Measurements from ENCODE around the gene TIAM2.
"Not testable (repeated sequence)": the region's sequence is repeated elsewhere in the genome, so short reads cannot be mapped to it uniquely, and the experiment has no call there.

The TIAM2 gene

GRCh38 chr6:155228546-155229166 lies 233.5 kb downstream of the TIAM2 start:
- peak; percentile 74 for DNase-seq (ENCODE audit: low read depth)
- no peak overlapping the region for H3K4me3 ChIP-seq (ENCODE audit: low read length)
- TF ChIP-seq CTCF (conservative IDR thresholded peaks at IDR 0.05; ENCODE audit: low read length) = no peak

DNA sequence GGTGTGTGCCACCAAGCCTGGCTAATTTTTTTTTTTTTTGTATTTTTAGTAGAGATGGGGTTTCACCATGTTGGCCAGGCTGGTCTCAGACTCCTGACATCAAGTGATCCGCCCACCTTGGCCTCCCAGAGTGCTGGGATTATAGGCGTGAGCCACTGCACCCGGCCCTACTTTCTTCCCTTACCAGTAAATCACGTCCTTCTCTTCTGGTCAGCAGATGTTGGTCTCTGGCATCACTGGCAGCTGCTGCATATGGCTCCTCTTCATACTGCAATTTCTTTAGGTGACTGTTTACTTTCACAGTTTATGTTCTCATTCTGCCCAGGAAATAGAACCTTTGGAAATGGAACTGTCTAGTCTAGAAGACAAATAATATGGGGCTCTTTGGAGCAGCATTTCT lies 235.9 kb downstream of the TIAM2 start:
- DNase-seq (ENCODE audit: low read depth) = peak; percentile 50
- not testable (repeated sequence) for H3K4me3 ChIP-seq (ENCODE audit: low read length)

- H3K4me3 ChIP-seq (ENCODE audit: low read length) = no peak overlapping the region
- no peak for DNase-seq (ENCODE audit: low read depth)
- TF ChIP-seq CTCF (conservative IDR thresholded peaks at IDR 0.05; ENCODE audit: low read length) = no peak
These were observed 237.7 kb downstream of the TIAM2 start for GRCh38 chr6:155232848-155233247.

DNA sequence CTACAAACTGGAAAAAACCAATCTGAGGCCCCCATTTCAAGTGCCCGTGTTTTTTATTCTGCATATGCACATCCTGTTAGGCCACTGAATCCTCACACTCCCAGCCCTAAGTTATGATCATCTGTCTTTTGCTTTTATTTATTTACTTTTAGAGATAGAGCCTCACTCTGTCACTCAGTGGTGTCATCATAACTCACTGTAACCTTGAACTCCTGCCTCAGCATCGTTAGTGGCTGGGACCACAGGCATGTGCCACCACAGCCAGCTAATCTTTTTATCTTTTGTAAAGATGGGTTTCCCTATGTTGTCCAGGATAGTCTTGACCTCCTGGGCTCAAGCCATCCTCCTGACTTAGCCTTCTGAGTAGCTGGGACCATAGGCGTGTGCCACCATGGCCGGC lies 239.1 kb downstream of the TIAM2 start:
- no peak for DNase-seq (ENCODE audit: low read depth)
- no peak for TF ChIP-seq CTCF (conservative IDR thresholded peaks at IDR 0.05; ENCODE audit: low read length)
- H3K4me3 ChIP-seq (ENCODE audit: low read length) = no peak overlapping the region

GRCh38 chr6:155234687-155235086 lies 239.6 kb downstream of the TIAM2 start:
- no peak overlapping the region for H3K4me3 ChIP-seq (ENCODE audit: low read length)
- no peak for DNase-seq (ENCODE audit: low read depth)
- no peak for TF ChIP-seq CTCF (conservative IDR thresholded peaks at IDR 0.05; ENCODE audit: low read length)

DNA sequence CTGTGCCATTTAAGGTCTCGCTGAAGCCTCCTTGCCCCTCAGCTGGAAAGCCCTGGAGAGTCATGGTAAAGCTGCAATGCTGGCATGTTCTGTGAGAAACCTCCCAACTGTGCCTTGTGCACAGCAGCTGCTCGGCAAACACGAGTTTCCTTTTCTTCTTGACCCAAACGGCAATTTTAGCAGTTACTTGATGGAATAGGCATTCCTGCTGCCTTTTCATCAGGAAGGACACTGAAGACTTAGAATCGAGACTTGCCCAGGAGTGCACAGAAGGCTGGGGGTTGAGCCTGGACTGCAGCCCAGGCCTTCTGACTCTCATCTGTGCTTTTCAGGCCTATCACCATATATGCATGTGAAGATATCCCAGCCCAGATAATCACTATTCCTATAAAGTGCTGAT lies 240.0 kb downstream of the TIAM2 start:
- peak; percentile 12 for DNase-seq (ENCODE audit: low read depth)
- no peak overlapping the region for H3K4me3 ChIP-seq (ENCODE audit: low read length)
- no peak for TF ChIP-seq CTCF (conservative IDR thresholded peaks at IDR 0.05; ENCODE audit: low read length)

DNA sequence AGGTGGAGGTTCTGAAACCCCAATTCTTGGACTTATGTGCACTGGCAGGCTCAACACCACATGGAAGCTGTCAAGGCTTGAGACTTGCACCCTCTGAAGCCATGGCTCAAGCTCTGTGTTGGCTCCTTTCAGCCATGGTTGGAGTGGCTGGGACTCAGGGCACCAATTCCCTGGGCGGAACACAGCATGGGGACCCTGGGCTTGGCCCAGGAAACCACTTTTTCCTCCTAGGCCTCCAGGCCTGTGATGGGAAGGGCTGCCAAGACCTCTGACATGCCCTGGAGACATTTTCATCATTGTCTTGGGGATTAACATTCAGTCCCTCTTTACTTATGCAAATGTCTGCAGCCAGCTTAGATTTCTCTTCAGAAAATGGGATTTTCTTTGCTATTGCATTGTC lies 242.5 kb downstream of the TIAM2 start:
- no peak for DNase-seq (ENCODE audit: low read depth)
- TF ChIP-seq CTCF (conservative IDR thresholded peaks at IDR 0.05; ENCODE audit: low read length) = no peak

More for the DNA sequence above, 242.5 kb downstream of the TIAM2 start:
- no peak overlapping the region for H3K4me3 ChIP-seq (ENCODE audit: low read length)
